Measurements from ENCODE around the gene CNOT6L.
"Not testable (repeated sequence)": the region's sequence is repeated elsewhere in the genome, so short reads cannot be mapped to it uniquely, and the experiment has no call there.

CNOT6L gene

DNA sequence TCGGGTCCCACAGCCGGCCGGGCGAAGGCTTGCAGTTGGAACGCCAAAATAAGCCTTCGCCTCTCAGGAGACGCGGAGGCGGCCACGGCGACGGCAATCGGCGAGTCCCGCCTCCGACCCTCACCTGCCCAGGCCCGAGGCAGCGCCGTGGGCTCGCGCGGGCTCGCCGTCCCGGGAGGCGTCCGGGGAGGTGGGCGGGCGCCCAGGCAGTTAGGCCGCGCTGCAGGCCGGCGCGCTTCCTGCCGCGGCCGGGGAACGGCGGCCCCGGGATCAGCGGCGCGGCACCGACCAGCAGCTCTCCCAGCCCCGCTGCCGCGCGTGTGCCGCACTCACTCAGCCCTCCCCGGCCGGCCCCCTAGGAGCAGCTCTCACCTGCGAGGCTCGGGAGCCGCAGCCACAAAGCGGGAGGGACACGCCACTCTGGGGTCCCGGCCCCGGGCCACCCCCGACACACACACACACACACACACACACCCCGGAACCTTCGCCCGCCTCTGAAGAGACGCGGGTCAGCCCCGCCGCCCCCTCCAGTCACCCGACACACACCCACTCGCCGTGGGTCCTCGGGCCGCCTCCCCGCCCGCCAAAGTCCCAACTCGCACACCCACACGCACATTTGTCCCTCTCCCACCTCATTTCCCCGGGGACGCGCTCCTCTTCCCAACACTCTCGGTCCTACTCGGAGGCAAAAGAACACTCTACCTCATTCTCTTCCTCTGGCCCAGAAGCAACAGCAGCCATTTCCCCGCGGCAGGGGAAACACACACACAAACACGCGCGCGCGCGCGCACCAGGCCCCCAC lies at the start of gene CNOT6L:
Gene CNOT6L, minus strand, starts transcription at position 767 of the 802 bp plus-strand sequence. Its CDS starts 60 bp downstream, at position 707.
- H3K9ac ChIP-seq (ENCODE audit: insufficient read length, low read depth): peak within 1 kb of the TSS; percentile 86
- H3K4me3 ChIP-seq (ENCODE audit: insufficient read length, low read depth): peak within 1 kb of the TSS; percentile 72
- no peaks in the 10 kb centered on the region for H3K9me3 ChIP-seq (ENCODE audit: insufficient read depth, low read length)
- no peak for TF ChIP-seq ZNF274 (IDR thresholded peaks at IDR 0.05; ENCODE audit: low read depth, low read length)
- TF ChIP-seq SUZ12 (IDR thresholded peaks at IDR 0.05; ENCODE audit: extremely low read depth, insufficient read depth, insufficient read length): no peak
- no peak for TF ChIP-seq YY1 (IDR thresholded peaks at IDR 0.05; ENCODE audit: insufficient read depth, insufficient read length)
- no peaks in the 10 kb centered on the region for H3K27me3 ChIP-seq (ENCODE audit: insufficient read depth, insufficient read length)
- DNase-seq (ENCODE audit: low read depth, low spot score): no peak
- H3K4me1 ChIP-seq (ENCODE audit: insufficient read depth, insufficient read length): no peaks in the 10 kb centered on the region
- no peaks in the 10 kb centered on the region for H3K36me3 ChIP-seq (ENCODE audit: insufficient read depth, insufficient read length, low read length)

DNA sequence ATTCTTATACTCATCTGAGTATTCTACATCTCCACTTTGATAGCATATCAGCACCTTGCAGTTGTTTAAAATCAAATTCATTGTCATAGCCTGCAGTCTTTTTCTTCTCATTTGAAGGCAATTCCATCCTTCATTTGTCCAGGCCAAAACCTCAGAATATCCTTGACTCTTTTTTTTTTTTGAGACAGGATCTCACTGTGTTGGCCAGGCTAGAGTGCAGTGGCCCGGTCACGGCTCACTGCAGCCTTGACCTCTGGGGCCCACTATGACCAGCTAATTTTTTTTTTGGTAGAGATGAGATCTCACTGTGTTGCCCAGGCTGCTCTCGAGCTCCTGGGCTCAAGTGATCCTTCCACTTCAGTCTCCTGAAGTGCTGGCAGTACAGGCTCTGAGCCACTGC lies 46.1 kb upstream of the CNOT6L start:
- TF ChIP-seq YY1 (IDR thresholded peaks at IDR 0.05; ENCODE audit: insufficient read depth, insufficient read length) (no peak), ZNF274 (IDR thresholded peaks at IDR 0.05; ENCODE audit: low read depth, low read length) (no peak), SUZ12 (IDR thresholded peaks at IDR 0.05; ENCODE audit: extremely low read depth, insufficient read depth, insufficient read length) (no peak)
- no peaks in the 10 kb centered on the region for H3K27me3 ChIP-seq (ENCODE audit: insufficient read depth, insufficient read length)
- H3K4me3 ChIP-seq (ENCODE audit: insufficient read length, low read depth): no peak overlapping the region
- H3K9ac ChIP-seq (ENCODE audit: insufficient read length, low read depth): no peak overlapping the region
- DNase-seq (ENCODE audit: low read depth, low spot score): no peak
- no peaks in the 10 kb centered on the region for H3K9me3 ChIP-seq (ENCODE audit: insufficient read depth, low read length)
- peaks cover 20% of the 10 kb centered on the region for H3K36me3 ChIP-seq (ENCODE audit: insufficient read depth, insufficient read length, low read length)
- H3K4me1 ChIP-seq (ENCODE audit: insufficient read depth, insufficient read length): no peaks in the 10 kb centered on the region

DNA sequence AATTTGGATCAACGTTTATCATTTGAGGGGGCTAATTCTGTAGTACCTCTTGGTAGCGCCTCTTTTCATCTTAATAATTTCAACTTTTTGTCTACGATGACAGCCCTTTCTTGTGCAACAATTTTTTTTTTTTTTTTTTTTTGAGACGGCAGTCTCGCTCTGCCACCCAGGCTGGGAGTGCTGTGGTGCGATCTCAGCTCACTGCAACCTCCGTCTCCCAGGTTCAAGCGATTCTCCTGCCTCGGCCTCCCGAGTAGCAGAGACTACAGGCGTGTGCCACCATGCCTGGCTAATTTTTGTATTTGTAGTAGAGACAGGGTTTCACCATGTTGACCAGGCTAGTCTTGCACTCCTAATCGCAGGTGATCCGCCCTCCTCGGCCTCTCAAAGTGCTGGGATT lies 44.2 kb upstream of the CNOT6L start:
- not testable (repeated sequence) for H3K27me3 ChIP-seq (ENCODE audit: insufficient read depth, insufficient read length); H3K9me3 ChIP-seq (ENCODE audit: insufficient read depth, low read length); DNase-seq (ENCODE audit: low read depth, low spot score); H3K4me1 ChIP-seq (ENCODE audit: insufficient read depth, insufficient read length)
- peak overlapping the region; percentile 78 for H3K4me3 ChIP-seq (ENCODE audit: insufficient read length, low read depth)
- peaks cover 20% of the 10 kb centered on the region for H3K36me3 ChIP-seq (ENCODE audit: insufficient read depth, insufficient read length, low read length)
- peak overlapping the region; percentile 84 for H3K9ac ChIP-seq (ENCODE audit: insufficient read length, low read depth)

DNA sequence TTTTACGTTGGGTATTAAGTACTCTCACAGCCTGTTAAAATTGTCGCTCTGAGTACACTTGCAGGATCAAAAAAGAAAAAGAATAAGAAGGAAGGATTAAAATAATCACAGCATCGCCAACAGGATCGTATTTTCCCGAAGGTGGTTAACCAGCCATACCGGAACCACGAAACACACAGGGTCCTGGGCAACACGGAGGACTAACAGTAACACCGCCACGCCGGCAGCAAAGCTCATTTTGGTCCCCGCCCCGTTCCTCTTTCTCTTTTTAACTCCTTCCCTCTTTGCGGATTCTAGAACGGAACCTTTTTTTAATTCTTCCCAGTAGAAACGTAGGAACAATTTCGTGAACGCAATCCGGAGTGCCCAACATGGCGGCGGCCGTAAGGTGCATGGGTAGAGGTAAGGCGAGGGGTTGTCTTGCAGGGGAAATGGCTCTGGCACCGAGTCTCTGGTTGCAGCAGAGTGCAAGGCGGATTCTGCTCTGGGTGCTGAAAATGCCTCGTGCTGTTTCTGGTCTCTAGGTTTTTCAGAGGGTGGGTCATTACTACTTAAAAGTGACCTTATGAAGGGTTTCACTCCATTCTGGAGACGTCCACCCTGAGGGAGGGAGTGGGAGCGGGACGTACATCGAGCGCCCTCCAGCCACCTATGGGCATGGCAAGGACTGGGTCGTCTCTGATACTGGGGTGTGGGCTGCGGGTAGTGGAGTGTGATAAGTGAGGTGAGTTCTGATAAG lies 43.5 kb upstream of the CNOT6L start, which contains the start of gene MRPL1:
Gene MRPL1, plus strand, starts transcription at position 353 of the 739 bp plus-strand sequence. Its CDS starts 19 bp downstream, at position 372.
- DNase-seq (ENCODE audit: low read depth, low spot score): peak; percentile 74
- Histone ChIP-seq H3K9ac (ENCODE audit: insufficient read length, low read depth) (peak within 1 kb of the TSS; percentile 84), H3K9me3 (ENCODE audit: insufficient read depth, low read length) (no peaks in the 10 kb centered on the region), H3K4me3 (ENCODE audit: insufficient read length, low read depth) (peak within 1 kb of the TSS; percentile 78), H3K4me1 (ENCODE audit: insufficient read depth, insufficient read length) (no peaks in the 10 kb centered on the region), H3K27me3 (ENCODE audit: insufficient read depth, insufficient read length) (no peaks in the 10 kb centered on the region), H3K36me3 (ENCODE audit: insufficient read depth, insufficient read length, low read length) (peaks cover 20% of the 10 kb centered on the region)
- TF ChIP-seq SUZ12 (IDR thresholded peaks at IDR 0.05; ENCODE audit: extremely low read depth, insufficient read depth, insufficient read length) (no peak), YY1 (IDR thresholded peaks at IDR 0.05; ENCODE audit: insufficient read depth, insufficient read length) (peak; percentile 91), ZNF274 (IDR thresholded peaks at IDR 0.05; ENCODE audit: low read depth, low read length) (no peak)

DNA sequence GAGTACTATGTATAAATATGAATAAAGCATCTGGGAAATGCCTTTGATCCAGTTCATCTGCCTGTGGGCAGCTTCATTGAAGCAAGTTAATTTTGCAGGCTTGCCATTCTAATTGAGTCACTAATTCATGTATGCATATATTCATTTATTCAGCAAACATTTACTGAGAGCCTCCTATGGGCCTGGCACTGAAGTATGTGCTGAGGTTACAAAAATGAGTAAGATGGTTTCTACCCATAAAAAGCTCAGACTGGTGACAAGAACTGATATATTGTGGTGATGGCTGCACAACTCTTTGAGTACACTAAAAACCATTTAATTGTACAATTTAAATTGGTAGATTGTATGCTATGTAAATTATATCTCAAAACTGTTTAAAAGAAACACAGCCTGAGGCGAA lies 42.3 kb upstream of the CNOT6L start:
- DNase-seq (ENCODE audit: low read depth, low spot score): no peak
- Histone ChIP-seq H3K9ac (ENCODE audit: insufficient read length, low read depth) (no peak overlapping the region), H3K36me3 (ENCODE audit: insufficient read depth, insufficient read length, low read length) (peaks cover 20% of the 10 kb centered on the region), H3K9me3 (ENCODE audit: insufficient read depth, low read length) (no peaks in the 10 kb centered on the region), H3K4me3 (ENCODE audit: insufficient read length, low read depth) (peak overlapping the region; percentile 78), H3K27me3 (ENCODE audit: insufficient read depth, insufficient read length) (no peaks in the 10 kb centered on the region), H3K4me1 (ENCODE audit: insufficient read depth, insufficient read length) (no peaks in the 10 kb centered on the region)
- no peak for TF ChIP-seq ZNF274 (IDR thresholded peaks at IDR 0.05; ENCODE audit: low read depth, low read length)
- TF ChIP-seq SUZ12 (IDR thresholded peaks at IDR 0.05; ENCODE audit: extremely low read depth, insufficient read depth, insufficient read length): no peak
- no peak for TF ChIP-seq YY1 (IDR thresholded peaks at IDR 0.05; ENCODE audit: insufficient read depth, insufficient read length)

DNA sequence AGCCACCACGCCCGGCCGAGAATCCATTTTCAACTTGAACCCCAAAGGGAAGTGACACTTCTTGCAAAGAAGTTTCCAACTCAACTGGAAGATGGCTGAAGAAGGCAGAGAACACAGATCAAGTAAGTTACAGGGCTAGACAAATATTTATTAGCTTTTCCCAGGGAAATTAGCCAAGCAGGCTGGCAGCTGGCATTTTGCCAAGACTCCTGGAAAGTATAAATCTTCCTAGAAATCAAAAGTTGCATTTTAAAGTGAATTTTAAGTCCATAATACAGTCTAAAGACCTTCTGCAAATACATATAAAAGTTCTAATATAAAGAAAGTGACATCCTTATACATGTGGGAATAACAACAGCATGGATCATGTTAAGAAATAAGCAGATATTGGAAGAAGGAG lies 40.1 kb upstream of the CNOT6L start:
- Histone ChIP-seq H3K27me3 (ENCODE audit: insufficient read depth, insufficient read length) (no peaks in the 10 kb centered on the region), H3K9me3 (ENCODE audit: insufficient read depth, low read length) (no peaks in the 10 kb centered on the region), H3K36me3 (ENCODE audit: insufficient read depth, insufficient read length, low read length) (peaks cover 4% of the 10 kb centered on the region), H3K4me3 (ENCODE audit: insufficient read length, low read depth) (no peak overlapping the region), H3K4me1 (ENCODE audit: insufficient read depth, insufficient read length) (no peaks in the 10 kb centered on the region), H3K9ac (ENCODE audit: insufficient read length, low read depth) (no peak overlapping the region)
- no peak for DNase-seq (ENCODE audit: low read depth, low spot score)
- TF ChIP-seq YY1 (IDR thresholded peaks at IDR 0.05; ENCODE audit: insufficient read depth, insufficient read length) (no peak), ZNF274 (IDR thresholded peaks at IDR 0.05; ENCODE audit: low read depth, low read length) (no peak), SUZ12 (IDR thresholded peaks at IDR 0.05; ENCODE audit: extremely low read depth, insufficient read depth, insufficient read length) (no peak)

DNA sequence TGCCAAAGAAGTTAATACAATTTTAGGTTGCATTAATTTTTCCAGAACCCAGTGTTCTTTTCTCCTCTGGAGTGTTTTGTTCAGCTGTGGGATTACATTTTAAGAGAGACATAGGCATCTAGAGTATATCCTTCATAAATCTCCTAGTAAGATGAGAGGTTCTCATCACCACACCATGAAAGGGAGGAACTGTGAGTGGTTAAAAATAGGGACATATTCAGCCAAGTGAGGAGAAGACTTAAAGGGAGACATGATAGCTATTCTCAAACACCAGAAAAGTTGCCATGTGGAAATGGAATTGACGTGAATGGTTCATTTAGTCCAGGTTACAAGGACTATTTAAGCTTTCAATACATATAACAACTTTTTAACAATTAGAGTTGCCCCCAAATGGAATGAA lies 37.0 kb upstream of the CNOT6L start:
- H3K36me3 ChIP-seq (ENCODE audit: insufficient read depth, insufficient read length, low read length): no peaks in the 10 kb centered on the region
- DNase-seq (ENCODE audit: low read depth, low spot score): no peak
- H3K9me3 ChIP-seq (ENCODE audit: insufficient read depth, low read length): no peaks in the 10 kb centered on the region
- TF ChIP-seq YY1 (IDR thresholded peaks at IDR 0.05; ENCODE audit: insufficient read depth, insufficient read length): no peak
- TF ChIP-seq ZNF274 (IDR thresholded peaks at IDR 0.05; ENCODE audit: low read depth, low read length): no peak
- no peak for TF ChIP-seq SUZ12 (IDR thresholded peaks at IDR 0.05; ENCODE audit: extremely low read depth, insufficient read depth, insufficient read length)
- H3K27me3 ChIP-seq (ENCODE audit: insufficient read depth, insufficient read length): no peaks in the 10 kb centered on the region
- H3K9ac ChIP-seq (ENCODE audit: insufficient read length, low read depth): no peak overlapping the region
- no peaks in the 10 kb centered on the region for H3K4me1 ChIP-seq (ENCODE audit: insufficient read depth, insufficient read length)
- no peak overlapping the region for H3K4me3 ChIP-seq (ENCODE audit: insufficient read length, low read depth)
